Smooth muscle cell (in vitro differentiated cells): Measurements from ENCODE around the gene ZNF503. TPM values are rescaled to one million over a fixed set of nuclear protein-coding genes. Genes with fewer than 3 reads are reported as not detected.

Experiments
- DNase-seq: peaks from one replicate; lab custom pipeline; 2025; ENCODE audit not compliant: unreplicated experiment; lab: John Stamatoyannopoulos, UW
- H2AFZ ChIP-seq: fragments of 200-600 bp; sonication (generic); 2 replicates; pipeline ENCODE4 v1.6.0; 2016; ENCODE audit warnings: antibody characterized with exemption, low read depth, mild to moderate bottlenecking
- H3F3A ChIP-seq: fragments of 200-600 bp; sonication (generic); 2 replicates; pipeline ENCODE4 v1.6.0; 2017; ENCODE audit warnings: antibody characterized with exemption, low read depth
- H3K27ac ChIP-seq: fragments of 200-600 bp; sonication (generic); 2 replicates; pipeline ENCODE4 v1.5.1; 2016; ENCODE audit warnings: low read depth, mild to moderate bottlenecking
- H3K27me3 ChIP-seq: fragments of 200-600 bp; sonication (generic); 2 replicates; pipeline ENCODE4 v1.6.1; 2016; ENCODE audit warnings: low read depth, mild to moderate bottlenecking
- H3K36me3 ChIP-seq: fragments of 200-600 bp; sonication (generic); 2 replicates; pipeline ENCODE4 v1.5.1; 2016; ENCODE audit warnings: low read depth
- H3K4me1 ChIP-seq: fragments of 200-600 bp; sonication (generic); 2 replicates; pipeline ENCODE4 v1.5.1; 2016; ENCODE audit warnings: low read depth
- H3K4me2 ChIP-seq: fragments of 200-600 bp; sonication (generic); 2 replicates; pipeline ENCODE4 v1.6.0; 2016; ENCODE audit warnings: mild to moderate bottlenecking
- H3K4me3 ChIP-seq: fragments of 200-600 bp; sonication (generic); 2 replicates; pipeline ENCODE4 v1.5.1; 2016; ENCODE audit warnings: mild to moderate bottlenecking
- H3K79me2 ChIP-seq: fragments of 200-600 bp; sonication (generic); 2 replicates; pipeline ENCODE4 v1.6.0; 2016; ENCODE audit warnings: low read depth, mild to moderate bottlenecking
- H3K9ac ChIP-seq: fragments of 200-600 bp; sonication (generic); 2 replicates; pipeline ENCODE4 v1.6.0; 2016; ENCODE audit warnings: low read depth
- H3K9me3 ChIP-seq: fragments of 200-600 bp; sonication (generic); replicated peaks from 2 replicates; pipeline ENCODE4 v1.5.1; 2016; ENCODE audit warnings: low read depth
- H4K20me1 ChIP-seq: fragments of 200-600 bp; sonication (generic); 2 replicates; pipeline ENCODE4 v1.6.0; 2016; ENCODE audit warnings: low read depth
- whole genome bisulfite sequencing: methylation state at CpG from one replicate; pipeline ENCODE4 v1.1.7; 2016; ENCODE audit warnings: low lambda C conversion rate; 5-methylcytosine and 5-hydroxymethylcytosine counted together
- polyA plus RNA-seq: library from polyadenylated mRNA; unstranded; fragments of >200 nt; fragmentation: Nextera tagmentation; extraction: Ambion mirVana; gene quantifications from 2 replicates; pipeline ENCODE4 v1.2.1, GENCODE V29; 2016
- total RNA-seq: library from RNA; depleted of rRNA; stranded (reverse); fragments of >200 nt; gene quantifications from 2 replicates; pipeline ENCODE4 v1.2.3, GENCODE V29; 2014
- TF ChIP-seq, protein P1 (sequence below): fragments of 200-600 bp; sonication (generic); IDR thresholded peaks from 2 replicates; pipeline ENCODE4 v1.5.1; 2017; ENCODE audit warnings: borderline replicate concordance, mild to moderate bottlenecking, antibody characterized with exemption; ENCODE audit not compliant: insufficient read depth, poor library complexity, severe bottlenecking

ZNF503 gene
- total and polyA plus RNA-seq, 2 experiments from 2014 or later = 6.8 to 11.8 TPM

DNA sequence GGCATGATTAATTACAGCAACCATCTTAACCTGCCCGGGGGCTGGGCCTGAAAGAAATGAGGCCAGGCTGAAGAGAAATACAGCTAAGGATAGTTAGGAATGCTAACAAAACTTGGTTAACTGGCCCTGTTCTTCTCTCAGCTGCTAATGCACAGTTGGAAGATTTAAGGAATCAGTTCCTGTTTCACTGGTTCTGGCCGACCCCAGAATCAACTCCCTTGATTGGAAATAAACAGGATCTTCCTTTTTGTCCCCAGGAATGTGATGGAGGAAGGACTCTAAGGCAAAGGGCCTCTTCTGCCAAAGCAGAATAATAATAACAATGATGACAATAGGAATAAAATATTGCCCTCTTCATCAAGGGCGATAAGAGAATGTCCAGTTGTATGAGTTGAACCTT is 26.4 kb upstream of the ZNF503 start:
- TF ChIP-seq, protein P1, sequence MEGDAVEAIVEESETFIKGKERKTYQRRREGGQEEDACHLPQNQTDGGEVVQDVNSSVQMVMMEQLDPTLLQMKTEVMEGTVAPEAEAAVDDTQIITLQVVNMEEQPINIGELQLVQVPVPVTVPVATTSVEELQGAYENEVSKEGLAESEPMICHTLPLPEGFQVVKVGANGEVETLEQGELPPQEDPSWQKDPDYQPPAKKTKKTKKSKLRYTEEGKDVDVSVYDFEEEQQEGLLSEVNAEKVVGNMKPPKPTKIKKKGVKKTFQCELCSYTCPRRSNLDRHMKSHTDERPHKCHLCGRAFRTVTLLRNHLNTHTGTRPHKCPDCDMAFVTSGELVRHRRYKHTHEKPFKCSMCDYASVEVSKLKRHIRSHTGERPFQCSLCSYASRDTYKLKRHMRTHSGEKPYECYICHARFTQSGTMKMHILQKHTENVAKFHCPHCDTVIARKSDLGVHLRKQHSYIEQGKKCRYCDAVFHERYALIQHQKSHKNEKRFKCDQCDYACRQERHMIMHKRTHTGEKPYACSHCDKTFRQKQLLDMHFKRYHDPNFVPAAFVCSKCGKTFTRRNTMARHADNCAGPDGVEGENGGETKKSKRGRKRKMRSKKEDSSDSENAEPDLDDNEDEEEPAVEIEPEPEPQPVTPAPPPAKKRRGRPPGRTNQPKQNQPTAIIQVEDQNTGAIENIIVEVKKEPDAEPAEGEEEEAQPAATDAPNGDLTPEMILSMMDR = no peak
- no peak for DNase-seq
- 76% methylated on average over 3 of the region's 3 CpGs for WGBS
- Histone ChIP-seq H3K27me3 (peaks cover 4% of the 10 kb centered on the region), H3K4me3 (no peak overlapping the region), H3K9me3 (no peaks in the 10 kb centered on the region), H3K4me2 (no peak overlapping the region), H2AFZ (no peak overlapping the region), H3F3A (peaks cover 7% of the 10 kb centered on the region), H3K9ac (no peak overlapping the region), H4K20me1 (no peaks in the 10 kb centered on the region), H3K79me2 (no peaks in the 10 kb centered on the region), H3K4me1 (peaks cover 13% of the 10 kb centered on the region), H3K27ac (no peak overlapping the region), H3K36me3 (no peaks in the 10 kb centered on the region)

DNA sequence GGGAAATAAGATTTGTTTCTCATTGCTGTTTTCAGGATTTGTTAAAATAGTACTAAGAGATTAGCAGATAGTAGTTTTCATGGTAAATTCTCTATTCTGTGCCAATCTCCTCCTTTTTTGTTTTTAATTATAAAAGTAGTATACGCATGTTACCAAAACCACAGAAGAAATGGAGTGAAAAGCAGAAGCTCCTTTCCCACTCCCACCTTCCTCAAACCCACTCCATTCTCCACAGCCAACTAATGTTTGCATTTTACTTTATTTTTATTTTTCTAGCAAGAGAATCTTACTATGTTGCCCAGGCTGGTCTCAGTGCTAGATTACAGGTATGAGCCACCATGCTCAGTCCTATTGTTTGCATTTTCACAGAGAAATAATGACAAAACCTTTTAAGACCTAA is 25.3 kb upstream of the ZNF503 start:
- H3K36me3 ChIP-seq = no peaks in the 10 kb centered on the region
- no peak for DNase-seq
- TF ChIP-seq, protein P1 = no peak

DNA sequence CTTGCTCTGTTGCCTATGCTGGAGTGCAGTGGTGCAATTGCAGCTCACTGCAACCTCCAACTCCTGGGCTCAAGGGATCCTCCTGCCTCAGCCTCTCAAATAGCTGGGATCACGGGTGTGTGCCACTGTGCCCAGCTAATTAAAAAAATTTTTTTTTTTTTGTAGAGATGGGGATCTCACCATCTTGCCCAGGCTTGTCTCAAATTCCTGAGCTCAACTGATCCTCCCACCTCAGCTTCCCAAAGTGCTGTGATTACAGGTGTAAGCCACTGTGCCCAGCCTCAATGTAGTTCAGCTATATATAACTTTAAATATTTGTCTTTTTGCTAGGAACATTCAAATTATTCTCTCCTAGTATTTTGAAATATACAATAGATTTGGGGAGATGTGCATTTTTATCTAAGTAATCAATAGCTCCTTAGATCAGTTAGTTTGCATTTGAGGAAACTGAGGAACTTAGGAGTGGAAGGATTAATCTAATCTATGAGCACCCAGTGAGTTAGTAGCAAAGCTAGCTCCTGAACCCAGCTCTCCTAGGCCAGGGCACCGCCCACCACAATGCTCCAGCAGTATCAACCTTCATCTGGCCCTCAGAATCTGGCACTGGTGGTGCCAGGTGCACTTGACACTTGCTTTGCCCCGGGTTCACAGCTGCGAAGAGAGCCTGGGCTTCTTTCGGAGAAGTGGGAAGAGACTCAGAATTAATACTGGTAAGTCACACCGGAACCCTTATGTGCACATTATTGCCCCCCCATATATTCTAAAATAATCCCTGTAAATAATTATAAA is 23.9 kb upstream of the ZNF503 start:
- WGBS = 95% methylated on average over 6 of the region's 6 CpGs

More for the DNA sequence above, 25.3 kb upstream of the ZNF503 start:
- no peak overlapping the region for H3K4me2 ChIP-seq
- no peaks in the 10 kb centered on the region for H4K20me1 ChIP-seq
- WGBS = 94% methylated on average over 1 of the region's 1 CpG
- no peaks in the 10 kb centered on the region for H3K9me3 ChIP-seq
- H3K4me1 ChIP-seq = peaks cover 13% of the 10 kb centered on the region
- H3K9ac ChIP-seq = no peak overlapping the region
- H3K27ac ChIP-seq = no peak overlapping the region
- H3F3A ChIP-seq = peaks cover 7% of the 10 kb centered on the region
- H3K4me3 ChIP-seq = no peak overlapping the region
- no peaks in the 10 kb centered on the region for H3K79me2 ChIP-seq
- H2AFZ ChIP-seq = no peak overlapping the region
- peaks cover 2% of the 10 kb centered on the region for H3K27me3 ChIP-seq

More for the DNA sequence above, 23.9 kb upstream of the ZNF503 start:
- DNase-seq = no peak
- no peak overlapping the region for H3K4me3 ChIP-seq
- H3K9me3 ChIP-seq = no peaks in the 10 kb centered on the region
- peaks cover 6% of the 10 kb centered on the region for H3K4me1 ChIP-seq
- no peaks in the 10 kb centered on the region for H3K79me2 ChIP-seq
- H3K4me2 ChIP-seq = no peak overlapping the region
- TF ChIP-seq, protein P1 = no peak
- H3K27ac ChIP-seq = no peak overlapping the region
- H3K27me3 ChIP-seq = no peaks in the 10 kb centered on the region
- no peaks in the 10 kb centered on the region for H4K20me1 ChIP-seq
- no peak overlapping the region for H3K9ac ChIP-seq
- H2AFZ ChIP-seq = no peak overlapping the region
- peaks cover 7% of the 10 kb centered on the region for H3F3A ChIP-seq
- H3K36me3 ChIP-seq = no peaks in the 10 kb centered on the region
